ENCODE measurements around the gene RNF146. TPM values are rescaled to one million over a fixed set of nuclear protein-coding genes. Genes with fewer than 3 reads are reported as not detected.
"Not testable (repeated sequence)": the region's sequence is repeated elsewhere in the genome, so short reads cannot be mapped to it uniquely, and the experiment has no call there.

Gene RNF146
- total RNA-seq, 1 experiment from 2014 or later, result 42.4 TPM

DNA sequence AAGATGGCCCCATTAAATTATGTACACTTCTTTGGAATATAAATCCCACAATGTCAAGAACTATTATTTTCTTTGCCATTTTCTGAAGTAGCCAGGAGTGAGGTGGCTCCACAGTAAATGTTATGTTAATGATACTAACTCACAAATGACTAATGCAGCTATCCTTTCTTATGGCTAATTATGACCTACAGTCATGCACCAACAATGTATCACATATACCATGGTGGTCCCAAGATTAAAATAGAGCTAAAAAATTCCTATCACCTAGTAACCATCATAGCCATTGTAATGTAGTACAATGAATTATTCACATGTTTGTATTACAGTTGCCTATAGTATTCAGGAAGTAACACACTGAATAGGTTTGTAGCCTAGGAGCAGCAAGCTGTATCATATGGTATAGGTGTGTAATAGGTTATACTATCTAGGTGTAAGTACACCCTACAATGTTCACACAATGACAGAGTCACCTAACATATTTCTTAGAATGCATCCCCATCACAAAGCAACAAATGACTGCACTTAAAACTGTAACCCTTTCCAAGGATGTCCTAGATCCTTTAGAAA is 61.5 kb downstream of the RNF146 start:
- BruUV-seq (replicated peaks), result no TSS peak
- Mint-ChIP-seq H3K4me1 (ENCODE audit: insufficient read depth, unreplicated experiment) (peaks cover 8% of the 10 kb centered on the region), H3K9me3 (ENCODE audit: unreplicated experiment) (no peaks in the 10 kb centered on the region), H3K4me3 (ENCODE audit: unreplicated experiment) (no peak overlapping the region), H3K27me3 (ENCODE audit: insufficient read depth, unreplicated experiment) (no peaks in the 10 kb centered on the region), H3K36me3 (ENCODE audit: insufficient read depth, unreplicated experiment) (peaks cover 52% of the 10 kb centered on the region), H3K27ac (ENCODE audit: low read depth, unreplicated experiment) (no peak overlapping the region)
- TF ChIP-seq, protein P1, sequence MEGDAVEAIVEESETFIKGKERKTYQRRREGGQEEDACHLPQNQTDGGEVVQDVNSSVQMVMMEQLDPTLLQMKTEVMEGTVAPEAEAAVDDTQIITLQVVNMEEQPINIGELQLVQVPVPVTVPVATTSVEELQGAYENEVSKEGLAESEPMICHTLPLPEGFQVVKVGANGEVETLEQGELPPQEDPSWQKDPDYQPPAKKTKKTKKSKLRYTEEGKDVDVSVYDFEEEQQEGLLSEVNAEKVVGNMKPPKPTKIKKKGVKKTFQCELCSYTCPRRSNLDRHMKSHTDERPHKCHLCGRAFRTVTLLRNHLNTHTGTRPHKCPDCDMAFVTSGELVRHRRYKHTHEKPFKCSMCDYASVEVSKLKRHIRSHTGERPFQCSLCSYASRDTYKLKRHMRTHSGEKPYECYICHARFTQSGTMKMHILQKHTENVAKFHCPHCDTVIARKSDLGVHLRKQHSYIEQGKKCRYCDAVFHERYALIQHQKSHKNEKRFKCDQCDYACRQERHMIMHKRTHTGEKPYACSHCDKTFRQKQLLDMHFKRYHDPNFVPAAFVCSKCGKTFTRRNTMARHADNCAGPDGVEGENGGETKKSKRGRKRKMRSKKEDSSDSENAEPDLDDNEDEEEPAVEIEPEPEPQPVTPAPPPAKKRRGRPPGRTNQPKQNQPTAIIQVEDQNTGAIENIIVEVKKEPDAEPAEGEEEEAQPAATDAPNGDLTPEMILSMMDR (IDR thresholded peaks at IDR 0.05; ENCODE audit: unreplicated experiment), result no peak
- POLR2A ChIA-PET, result interaction anchor here (0.6 kb wide), 1 partner anchor 92 kb away, joined by 3 read pairs; no protein-coding TSS in a partner anchor
- intact Hi-C loops (cut with micrococcal nuclease), result loop anchor here (5.0 kb wide), 1 partner anchor 94 kb away; no protein-coding TSS in a partner anchor
- CTCF ChIA-PET, result interaction anchor here (1.3 to 1.6 kb wide), 2 partner anchors 24 to 93 kb away, joined by 4 read pairs; no protein-coding TSS in a partner anchor
- DNase-seq (ENCODE audit: unreplicated experiment), result no peak

- BruUV-seq (replicated peaks); H3K4me3 Mint-ChIP-seq (ENCODE audit: unreplicated experiment); DNase-seq (ENCODE audit: unreplicated experiment); H3K27ac Mint-ChIP-seq (ENCODE audit: low read depth, unreplicated experiment); H3K9me3 Mint-ChIP-seq (ENCODE audit: unreplicated experiment); H3K27me3 Mint-ChIP-seq (ENCODE audit: insufficient read depth, unreplicated experiment); intact Hi-C loops (cut with micrococcal nuclease): not testable (repeated sequence)
- Mint-ChIP-seq H3K36me3 (ENCODE audit: insufficient read depth, unreplicated experiment) (peaks cover 37% of the 10 kb centered on the region), H3K4me1 (ENCODE audit: insufficient read depth, unreplicated experiment) (peaks cover 21% of the 10 kb centered on the region)
- POLR2A ChIA-PET, result interaction anchor here (0.6 to 1.4 kb wide), 4 partner anchors 9 to 13 kb away, joined by 4 to 7 read pairs (median 4); no protein-coding TSS in a partner anchor
- CTCF ChIA-PET, result interaction anchor here (0.5 to 1.6 kb wide), 6 partner anchors 8 to 209 kb away, joined by 3 to 5 read pairs (median 4); no protein-coding TSS in a partner anchor
Measured at GRCh38 chr6:127331256-127331655, 64.6 kb downstream of the RNF146 start.

DNA sequence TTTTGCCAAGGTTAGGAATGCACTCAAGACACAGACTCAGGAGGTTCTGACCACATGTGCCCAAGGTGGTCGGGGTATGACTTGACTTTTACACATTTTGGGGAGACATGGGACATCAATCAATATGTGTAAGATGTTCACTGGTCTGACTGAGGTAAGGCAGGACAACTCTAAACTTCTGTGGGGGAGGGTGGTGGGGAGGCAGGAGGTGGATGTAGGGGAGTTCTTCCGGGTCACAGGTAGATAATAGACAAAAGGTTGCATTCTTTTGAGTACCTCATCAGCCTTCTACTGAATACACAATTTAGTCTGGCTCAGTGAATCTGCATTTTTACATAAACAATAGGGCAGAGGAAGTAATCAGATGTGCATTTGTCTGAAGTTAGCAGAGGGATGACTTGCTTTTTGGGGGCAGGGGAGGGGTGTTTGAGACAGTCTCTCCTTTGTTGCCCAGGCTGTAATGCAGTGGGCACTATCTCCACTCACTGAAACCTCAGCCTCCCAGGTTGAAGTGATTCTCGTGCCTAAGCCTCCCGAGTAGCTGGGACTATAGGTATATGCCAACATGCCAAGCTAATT is 65.8 kb downstream of the RNF146 start:
- CTCF ChIA-PET, result interaction anchor here (0.6 to 1.6 kb wide), 5 partner anchors 10 to 1579 kb away, joined by 3 to 7 read pairs (median 4); no protein-coding TSS in a partner anchor
- no peak overlapping the region for H3K4me3 Mint-ChIP-seq (ENCODE audit: unreplicated experiment)

More for the DNA sequence above, 65.8 kb downstream of the RNF146 start:
- Mint-ChIP-seq H3K27ac (ENCODE audit: low read depth, unreplicated experiment) (no peak overlapping the region), H3K4me1 (ENCODE audit: insufficient read depth, unreplicated experiment) (peaks cover 28% of the 10 kb centered on the region), H3K27me3 (ENCODE audit: insufficient read depth, unreplicated experiment) (no peaks in the 10 kb centered on the region), H3K36me3 (ENCODE audit: insufficient read depth, unreplicated experiment) (peaks cover 34% of the 10 kb centered on the region), H3K9me3 (ENCODE audit: unreplicated experiment) (peaks cover 7% of the 10 kb centered on the region)
- BruUV-seq (replicated peaks), result no TSS peak
- POLR2A ChIA-PET, result interaction anchor here (0.9 to 1.7 kb wide), 4 partner anchors 9 to 12 kb away, joined by 3 to 8 read pairs (median 6); no protein-coding TSS in a partner anchor
- TF ChIP-seq, protein P1 (IDR thresholded peaks at IDR 0.05; ENCODE audit: unreplicated experiment), result no peak
- intact Hi-C loops (cut with micrococcal nuclease), result no loop called here
- no peak for DNase-seq (ENCODE audit: unreplicated experiment)

Other genes starting within 250 kb of the RNF146 start
- not detected in 2 replicates for gene RSPO3, start 148.2 kb upstream of the RNF146 start, total RNA-seq (2022)
- gene ECHDC1, start 76.7 kb downstream of the RNF146 start, total RNA-seq (2022), result 60.4 and 70.7 TPM in 2 replicates
- gene KIAA0408, start 192.5 kb downstream of the RNF146 start, total RNA-seq (2022), result not detected in 2 replicates

All from MCF 10A (cell line).